BLaER1 (cell line): ENCODE data around the gene UBR3.

Source experiments
- H3K27ac ChIP-seq: shearing (Covaris generic); formaldehyde crosslinking; 2 replicates; pipeline ENCODE4 v1.8.1; 2022
- H3K27me3 ChIP-seq: shearing (Covaris generic); formaldehyde crosslinking; 2 replicates; pipeline ENCODE4 v1.8.1; 2022
- H3K36me3 ChIP-seq: shearing (Covaris generic); formaldehyde crosslinking; 2 replicates; pipeline ENCODE4 v1.8.1; 2022
- H3K4me1 ChIP-seq: shearing (Covaris generic); formaldehyde crosslinking; 2 replicates; pipeline ENCODE4 v1.8.1; 2022
- H3K4me2 ChIP-seq: shearing (Covaris generic); formaldehyde crosslinking; 2 replicates; pipeline ENCODE4 v1.8.1; 2022
- H3K4me3 ChIP-seq: shearing (Covaris generic); formaldehyde crosslinking; 2 replicates; pipeline ENCODE4 v1.8.1; 2022
- H3K9ac ChIP-seq: shearing (Covaris generic); formaldehyde crosslinking; 2 replicates; pipeline ENCODE4 v1.8.1; 2022
- H3K9me3 ChIP-seq: shearing (Covaris generic); formaldehyde crosslinking; 2 replicates; pipeline ENCODE4 v1.8.1; 2022
- H4K20me1 ChIP-seq: shearing (Covaris generic); formaldehyde crosslinking; 2 replicates; pipeline ENCODE4 v1.8.1; 2022
- Cebpa-rat ChIP-seq: shearing (Covaris generic); IDR thresholded peaks from 2 replicates; pipeline ENCODE4 v1.8.1; 2022

UBR3 gene

DNA sequence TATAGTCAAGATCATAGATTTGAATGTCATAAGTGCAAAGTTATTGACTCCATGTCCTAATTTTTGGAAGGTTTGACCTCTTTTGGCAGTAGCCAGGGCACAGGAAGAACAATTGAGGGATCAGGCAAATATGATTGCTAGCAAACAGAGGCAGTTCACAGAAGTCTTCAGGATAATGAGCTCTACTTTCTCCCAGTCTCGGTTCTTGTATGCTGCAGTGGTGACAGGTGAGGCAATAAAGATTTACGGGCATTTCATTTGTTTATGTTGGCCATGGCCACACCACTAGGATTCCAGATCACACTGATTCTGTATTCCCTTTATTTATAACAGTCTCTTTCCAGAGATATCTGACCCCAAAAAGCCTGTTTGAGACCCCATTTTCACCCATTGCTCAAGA is 137.5 kb downstream of the UBR3 start:
- Histone ChIP-seq H3K4me1 (no peaks in the 10 kb centered on the region), H3K4me2 (no peak overlapping the region), H3K9me3 (peaks cover 5% of the 10 kb centered on the region), H3K27ac (no peak overlapping the region), H3K4me3 (no peak overlapping the region), H3K27me3 (no peaks in the 10 kb centered on the region), H4K20me1 (no peaks in the 10 kb centered on the region), H3K9ac (no peak overlapping the region), H3K36me3 (peaks cover 32% of the 10 kb centered on the region)
- TF ChIP-seq Cebpa-rat: no peak

DNA sequence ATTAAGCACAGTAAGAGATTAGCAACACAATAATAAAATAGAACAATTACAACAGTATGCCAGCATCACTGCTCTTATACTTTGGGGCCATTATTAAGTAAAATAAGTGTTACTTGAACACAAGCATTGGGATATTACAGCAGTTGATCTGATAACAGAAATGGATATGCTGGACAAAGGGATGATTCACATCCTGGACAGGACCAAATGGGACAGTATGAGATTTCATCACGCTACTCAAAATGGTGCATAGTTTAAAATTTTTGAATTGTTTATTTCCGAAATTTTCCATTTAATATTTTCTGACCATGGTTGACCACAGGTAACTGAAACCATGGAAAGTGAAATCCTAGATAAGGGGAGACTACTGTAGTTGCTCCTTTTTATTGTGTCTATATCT is 138.2 kb downstream of the UBR3 start:
- no peaks in the 10 kb centered on the region for H3K4me1 ChIP-seq
- no peaks in the 10 kb centered on the region for H3K27me3 ChIP-seq
- no peaks in the 10 kb centered on the region for H4K20me1 ChIP-seq
- H3K36me3 ChIP-seq: peaks cover 29% of the 10 kb centered on the region
- H3K4me2 ChIP-seq: no peak overlapping the region
- no peak overlapping the region for H3K4me3 ChIP-seq
- no peak overlapping the region for H3K9ac ChIP-seq
- no peak overlapping the region for H3K27ac ChIP-seq
- peaks cover 8% of the 10 kb centered on the region for H3K9me3 ChIP-seq
- TF ChIP-seq Cebpa-rat: no peak

DNA sequence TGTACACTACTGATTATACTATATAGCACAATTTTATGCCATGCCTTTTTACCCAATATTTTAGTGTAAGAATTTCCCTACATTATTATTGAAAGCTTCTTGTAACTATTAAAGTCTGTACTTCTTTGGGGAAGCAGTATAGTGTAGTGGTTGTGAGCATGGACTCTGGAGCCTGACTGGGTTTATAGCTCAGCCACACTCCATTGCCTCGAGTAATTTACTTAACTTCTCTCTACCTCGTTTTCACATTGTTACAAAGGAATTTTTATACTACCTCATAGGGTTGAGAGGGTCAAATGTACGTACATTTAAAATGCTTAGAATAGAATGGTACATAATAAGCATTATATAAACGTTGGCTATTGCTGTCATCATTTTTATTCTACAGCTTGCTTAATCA is 139.2 kb downstream of the UBR3 start:
- no peaks in the 10 kb centered on the region for H3K4me1 ChIP-seq
- peaks cover 26% of the 10 kb centered on the region for H3K36me3 ChIP-seq
- H3K27me3 ChIP-seq: no peaks in the 10 kb centered on the region
- H3K4me2 ChIP-seq: no peak overlapping the region
- H3K27ac ChIP-seq: no peak overlapping the region
- peaks cover 8% of the 10 kb centered on the region for H3K9me3 ChIP-seq
- H3K9ac ChIP-seq: no peak overlapping the region
- no peaks in the 10 kb centered on the region for H4K20me1 ChIP-seq
- TF ChIP-seq Cebpa-rat: no peak
- H3K4me3 ChIP-seq: no peak overlapping the region

DNA sequence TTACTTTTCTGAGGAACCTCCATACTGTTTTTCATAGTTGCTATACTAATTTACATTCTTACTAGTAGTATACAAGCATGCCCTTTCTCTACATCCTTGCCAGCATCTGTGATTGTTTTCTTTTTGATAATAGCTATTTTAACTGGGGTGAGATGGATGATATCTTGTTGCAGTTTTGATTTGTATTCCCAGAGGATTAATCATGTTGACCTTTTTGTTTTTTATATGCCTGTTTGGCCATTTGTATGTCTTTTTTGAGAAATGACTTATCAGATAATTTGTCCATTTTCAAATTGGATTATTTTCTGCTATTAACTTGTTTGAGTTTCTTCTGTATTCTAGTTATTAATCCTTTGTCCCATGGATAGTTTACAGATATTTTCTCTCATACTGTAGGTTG is 141.5 kb downstream of the UBR3 start:
- Histone ChIP-seq H3K36me3 (peaks cover 26% of the 10 kb centered on the region), H3K4me2 (no peak overlapping the region), H3K27me3 (no peaks in the 10 kb centered on the region), H4K20me1 (no peaks in the 10 kb centered on the region), H3K4me1 (no peaks in the 10 kb centered on the region), H3K9ac (no peak overlapping the region), H3K9me3 (peaks cover 8% of the 10 kb centered on the region), H3K4me3 (no peak overlapping the region), H3K27ac (no peak overlapping the region)
- no peak for TF ChIP-seq Cebpa-rat

DNA sequence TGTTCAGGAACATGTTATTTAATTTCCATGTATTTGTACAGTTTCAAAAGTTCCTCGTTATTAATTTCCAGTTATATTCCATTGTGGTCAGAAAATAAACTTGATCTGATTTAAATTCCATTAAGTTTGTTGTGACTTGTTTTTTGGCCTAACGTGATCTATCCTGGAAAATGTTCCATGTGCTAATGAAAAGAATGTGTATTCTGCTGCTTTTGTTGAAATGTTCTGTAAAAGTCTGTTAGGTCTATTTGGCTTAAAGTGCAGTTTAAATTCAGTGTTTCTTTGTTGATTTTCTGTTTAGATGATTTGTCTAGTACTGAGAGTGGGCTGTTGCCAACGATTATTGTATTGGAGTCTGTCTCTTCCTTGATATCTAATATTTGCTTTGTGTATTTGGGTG is 148.0 kb downstream of the UBR3 start:
- Histone ChIP-seq H3K4me2 (no peak overlapping the region), H3K4me1 (no peaks in the 10 kb centered on the region), H4K20me1 (no peaks in the 10 kb centered on the region), H3K9ac (no peak overlapping the region), H3K9me3 (peaks cover 24% of the 10 kb centered on the region), H3K36me3 (peaks cover 33% of the 10 kb centered on the region), H3K4me3 (no peak overlapping the region), H3K27me3 (no peaks in the 10 kb centered on the region), H3K27ac (no peak overlapping the region)
- no peak for TF ChIP-seq Cebpa-rat

DNA sequence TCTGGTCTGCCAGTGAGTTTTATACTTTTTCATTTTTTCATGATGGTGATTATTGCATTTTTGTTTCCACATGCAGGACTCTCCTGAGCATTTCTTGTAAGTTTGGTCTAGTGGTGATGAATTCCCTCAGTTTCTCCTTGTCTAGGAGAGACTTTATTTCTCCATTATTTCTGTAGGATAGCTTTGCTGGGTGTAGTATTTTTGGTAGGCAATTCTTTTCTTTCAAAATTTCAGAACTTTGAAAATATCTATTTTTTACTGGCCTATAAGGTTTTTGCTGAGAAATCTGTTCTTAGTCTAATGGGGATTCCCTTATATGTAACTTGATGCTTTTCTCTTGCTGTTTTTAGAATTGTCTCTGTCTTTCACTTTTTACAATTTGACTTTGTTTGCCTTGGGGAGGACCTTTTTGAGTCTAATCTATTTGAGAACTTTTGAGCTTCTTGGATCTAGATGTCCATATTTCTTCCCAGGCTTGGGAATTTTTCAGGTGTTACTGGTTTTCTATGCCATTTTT is 149.1 kb downstream of the UBR3 start:
- no peak overlapping the region for H3K4me2 ChIP-seq
- no peak overlapping the region for H3K9ac ChIP-seq
- H3K36me3 ChIP-seq: peaks cover 33% of the 10 kb centered on the region
- peaks cover 24% of the 10 kb centered on the region for H3K9me3 ChIP-seq
- no peaks in the 10 kb centered on the region for H4K20me1 ChIP-seq
- H3K4me1 ChIP-seq: peaks cover 8% of the 10 kb centered on the region; the same call in 1 of the 2 replicates
- no peak for TF ChIP-seq Cebpa-rat
- H3K27me3 ChIP-seq: no peaks in the 10 kb centered on the region
- no peak overlapping the region for H3K27ac ChIP-seq
- no peak overlapping the region for H3K4me3 ChIP-seq

DNA sequence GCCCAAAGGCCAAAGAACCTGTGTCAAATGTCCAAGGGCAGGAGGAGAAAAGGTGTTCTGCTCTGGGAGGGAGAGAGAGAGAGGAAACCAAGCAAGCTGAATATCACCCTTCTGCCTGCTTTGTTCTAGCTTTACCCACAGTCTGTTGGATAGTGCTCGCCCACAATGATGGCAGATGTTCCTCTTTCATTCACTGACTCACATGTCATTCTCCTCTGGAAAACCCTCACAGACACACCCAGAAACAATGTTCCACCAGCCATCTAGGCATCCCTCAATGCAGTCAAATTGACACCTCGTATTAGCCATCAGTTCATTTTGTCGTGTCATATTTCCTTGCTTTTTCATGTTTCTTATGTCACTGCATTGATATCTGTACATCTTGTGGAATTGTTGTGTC is 150.3 kb downstream of the UBR3 start:
- no peak overlapping the region for H3K27ac ChIP-seq
- H3K36me3 ChIP-seq: peaks cover 33% of the 10 kb centered on the region
- no peaks in the 10 kb centered on the region for H3K27me3 ChIP-seq
- no peak overlapping the region for H3K4me3 ChIP-seq
- no peak overlapping the region for H3K9ac ChIP-seq
- peaks cover 15% of the 10 kb centered on the region for H3K4me1 ChIP-seq
- no peak for TF ChIP-seq Cebpa-rat
- no peak overlapping the region for H3K4me2 ChIP-seq
- H3K9me3 ChIP-seq: peaks cover 24% of the 10 kb centered on the region
- no peaks in the 10 kb centered on the region for H4K20me1 ChIP-seq

DNA sequence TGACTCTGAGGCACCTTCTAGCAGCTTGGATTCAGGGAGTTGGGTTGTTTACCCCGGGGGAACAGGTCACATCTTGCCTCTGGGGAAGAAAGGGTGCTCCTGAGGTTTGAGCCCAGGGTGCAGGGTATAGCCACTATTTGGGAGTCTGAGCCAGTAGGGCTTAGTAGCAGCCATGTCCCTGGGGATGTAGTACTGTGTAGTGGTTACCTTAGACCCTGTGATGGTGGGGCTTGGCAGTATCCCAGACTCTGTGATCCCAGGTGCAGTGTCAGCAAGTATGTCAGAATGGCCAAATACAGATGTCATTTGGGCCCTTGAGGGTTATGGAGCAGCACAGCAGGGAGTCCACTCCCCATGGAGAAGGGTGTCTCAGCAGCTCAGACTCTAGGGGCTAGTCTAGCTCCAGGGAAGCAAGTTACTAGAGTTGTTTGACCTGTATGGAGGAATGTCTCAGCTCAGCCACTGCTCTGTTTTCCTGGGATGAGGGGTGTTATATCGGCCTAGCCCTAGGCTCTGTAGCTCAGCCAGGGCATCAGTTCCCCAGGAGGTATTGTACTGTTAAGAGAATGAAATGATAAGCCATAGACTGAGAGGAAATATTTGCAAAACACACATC is 151.3 kb downstream of the UBR3 start:
- no peak overlapping the region for H3K9ac ChIP-seq
- H3K4me2 ChIP-seq: no peak overlapping the region
- no peaks in the 10 kb centered on the region for H3K27me3 ChIP-seq
- peaks cover 15% of the 10 kb centered on the region for H3K4me1 ChIP-seq
- no peak overlapping the region for H3K4me3 ChIP-seq
- no peak for TF ChIP-seq Cebpa-rat
- H3K9me3 ChIP-seq: peaks cover 24% of the 10 kb centered on the region
- H4K20me1 ChIP-seq: no peaks in the 10 kb centered on the region
- no peak overlapping the region for H3K27ac ChIP-seq
- peaks cover 37% of the 10 kb centered on the region for H3K36me3 ChIP-seq

DNA sequence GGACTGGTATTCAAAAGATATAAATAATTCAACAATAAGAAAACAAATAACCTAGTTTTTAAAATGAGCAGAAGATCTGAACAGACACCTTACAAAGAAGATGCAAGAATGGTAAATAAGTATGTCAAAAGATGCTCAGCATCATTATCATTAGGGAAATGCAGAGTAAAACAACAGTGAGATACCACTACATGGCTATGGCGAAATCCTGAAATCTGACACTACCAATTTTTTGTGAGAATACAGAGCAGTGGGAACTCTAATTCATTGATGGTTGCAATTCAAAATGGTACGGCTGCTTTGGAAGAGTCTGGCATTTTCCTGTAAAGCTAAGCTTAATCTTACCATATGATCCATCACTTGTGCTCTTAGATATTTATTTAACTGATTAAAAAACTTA is 151.8 kb downstream of the UBR3 start:
- Histone ChIP-seq H3K4me1 (peaks cover 15% of the 10 kb centered on the region), H3K27me3 (no peaks in the 10 kb centered on the region), H3K36me3 (peaks cover 37% of the 10 kb centered on the region), H3K4me3 (no peak overlapping the region), H3K4me2 (no peak overlapping the region), H3K27ac (no peak overlapping the region), H4K20me1 (no peaks in the 10 kb centered on the region), H3K9ac (no peak overlapping the region), H3K9me3 (peaks cover 24% of the 10 kb centered on the region)
- no peak for TF ChIP-seq Cebpa-rat

DNA sequence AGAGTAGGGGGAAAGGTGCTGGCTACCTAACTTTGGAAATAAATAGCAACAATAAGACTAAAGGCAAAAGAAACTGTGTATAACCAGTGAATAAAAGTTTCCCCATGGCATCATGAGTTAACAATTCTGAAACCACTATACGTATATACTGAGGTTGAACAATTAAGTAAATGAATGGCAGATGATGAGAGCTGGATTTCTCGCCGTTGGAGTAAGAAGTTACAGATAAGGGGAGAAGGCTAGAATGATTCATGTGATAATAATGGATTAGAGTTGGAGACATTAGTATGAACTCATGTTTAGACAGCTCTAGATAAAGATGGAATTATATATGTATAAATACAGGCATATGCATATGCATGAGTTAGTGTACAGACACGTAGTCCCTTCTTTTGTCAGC is 152.7 kb downstream of the UBR3 start:
- H3K4me2 ChIP-seq: no peak overlapping the region
- no peak for TF ChIP-seq Cebpa-rat

DNA sequence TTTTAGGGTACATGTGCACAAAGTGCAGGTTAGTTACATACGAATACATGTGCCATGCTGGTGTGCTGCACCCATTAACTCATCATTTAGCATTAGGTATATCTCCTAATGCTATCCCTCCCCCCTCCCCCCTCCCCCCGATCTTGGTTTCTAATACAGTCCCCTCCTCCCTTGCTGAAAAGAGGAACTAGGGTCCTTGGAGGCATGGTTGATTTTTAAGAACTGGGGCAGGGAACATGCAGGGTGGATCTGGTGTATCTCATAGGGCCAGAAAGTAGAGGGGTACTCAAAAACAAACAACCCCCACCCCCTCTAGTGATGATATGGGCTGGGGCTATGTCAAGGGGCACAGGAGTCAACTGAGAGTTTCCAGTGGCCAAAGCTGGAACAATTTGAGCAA is 153.4 kb downstream of the UBR3 start:
- H3K36me3 ChIP-seq: peaks cover 29% of the 10 kb centered on the region
- no peaks in the 10 kb centered on the region for H3K27me3 ChIP-seq
- H3K4me1 ChIP-seq: peaks cover 15% of the 10 kb centered on the region
- no peak for TF ChIP-seq Cebpa-rat
- no peak overlapping the region for H3K27ac ChIP-seq
- H3K9me3 ChIP-seq: peaks cover 14% of the 10 kb centered on the region
- H3K9ac ChIP-seq: no peak overlapping the region
- H3K4me3 ChIP-seq: no peak overlapping the region
- H4K20me1 ChIP-seq: no peaks in the 10 kb centered on the region
- H3K4me2 ChIP-seq: no peak overlapping the region

More for the DNA sequence above, 152.7 kb downstream of the UBR3 start:
- peaks cover 35% of the 10 kb centered on the region for H3K36me3 ChIP-seq
- peaks cover 15% of the 10 kb centered on the region for H3K4me1 ChIP-seq
- peaks cover 20% of the 10 kb centered on the region for H3K9me3 ChIP-seq
- H3K4me3 ChIP-seq: no peak overlapping the region
- no peaks in the 10 kb centered on the region for H3K27me3 ChIP-seq
- no peak overlapping the region for H3K9ac ChIP-seq
- no peak overlapping the region for H3K27ac ChIP-seq
- no peaks in the 10 kb centered on the region for H4K20me1 ChIP-seq
